HEK293 (cell line): Measurements from ENCODE around the gene TSHZ2.

Experiments used
- TCF7L2 ChIP-seq: IDR thresholded peaks from 2 replicates; pipeline ENCODE4 v1.6.1; 2011; ENCODE audit warnings: low read depth, mild to moderate bottlenecking, inconsistent platforms, low read length, moderate library complexity, borderline replicate concordance
- ZFP69B ChIP-seq: fragments of 450-650 bp; formaldehyde crosslinking; IDR thresholded peaks from 2 replicates; pipeline ENCODE4 v1.5.1; 2016; ENCODE audit warnings: missing biosample characterization, missing genetic modification characterization
- ZNF184 ChIP-seq: fragments of 450-650 bp; IDR thresholded peaks from 2 replicates; pipeline ENCODE4 v1.5.1; 2018; ENCODE audit warnings: missing biosample characterization, mild to moderate bottlenecking, missing genetic modification characterization
- ZNF510 ChIP-seq: fragments of 450-650 bp; formaldehyde crosslinking; IDR thresholded peaks from 2 replicates; pipeline ENCODE4 v1.5.1; 2018; ENCODE audit warnings: mild to moderate bottlenecking, missing genetic modification characterization, missing biosample characterization; ENCODE audit not compliant: insufficient replicate concordance
- ZNF561 ChIP-seq: fragments of 450-650 bp; IDR thresholded peaks from 2 replicates; pipeline ENCODE4 v1.5.1; 2018; ENCODE audit warnings: missing biosample characterization, missing genetic modification characterization, borderline replicate concordance
- TF ChIP-seq, protein P1 (sequence below): fragments of 450-650 bp; formaldehyde crosslinking; IDR thresholded peaks from 2 replicates; pipeline ENCODE4 v1.5.1; 2016; ENCODE audit warnings: missing biosample characterization, missing genetic modification characterization

DNA sequence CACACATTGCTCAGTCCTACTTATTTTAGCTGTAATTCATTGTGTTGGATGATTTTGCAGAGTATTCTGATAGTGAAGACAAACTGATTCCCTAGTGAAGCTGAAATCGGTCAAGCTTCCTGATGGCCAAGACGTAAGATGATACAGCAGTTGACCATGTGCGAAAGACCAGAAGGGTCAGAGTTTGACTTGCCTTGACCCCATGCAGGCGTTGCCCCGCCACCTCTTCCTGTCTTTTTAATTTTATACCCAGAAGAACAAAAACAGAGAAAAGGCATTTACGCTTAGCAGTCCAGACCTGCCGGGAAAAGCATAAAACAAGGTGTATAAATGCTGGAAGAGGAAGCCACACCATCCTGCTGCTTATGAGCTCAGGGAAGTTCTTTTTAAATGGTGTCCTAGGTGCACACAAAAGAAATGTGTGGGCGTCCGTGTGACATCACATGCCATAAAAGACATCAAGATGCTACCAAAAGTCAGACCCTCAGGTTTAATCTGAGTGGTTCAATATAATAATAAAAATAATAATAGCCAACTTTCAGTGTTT lies 32.2 kb downstream of the TSHZ2 start:
- no peak for TF ChIP-seq TCF7L2
- no peak for TF ChIP-seq ZNF184
- no peak for TF ChIP-seq ZNF510 (tag by site-specific recombination)
- TF ChIP-seq, protein P1, sequence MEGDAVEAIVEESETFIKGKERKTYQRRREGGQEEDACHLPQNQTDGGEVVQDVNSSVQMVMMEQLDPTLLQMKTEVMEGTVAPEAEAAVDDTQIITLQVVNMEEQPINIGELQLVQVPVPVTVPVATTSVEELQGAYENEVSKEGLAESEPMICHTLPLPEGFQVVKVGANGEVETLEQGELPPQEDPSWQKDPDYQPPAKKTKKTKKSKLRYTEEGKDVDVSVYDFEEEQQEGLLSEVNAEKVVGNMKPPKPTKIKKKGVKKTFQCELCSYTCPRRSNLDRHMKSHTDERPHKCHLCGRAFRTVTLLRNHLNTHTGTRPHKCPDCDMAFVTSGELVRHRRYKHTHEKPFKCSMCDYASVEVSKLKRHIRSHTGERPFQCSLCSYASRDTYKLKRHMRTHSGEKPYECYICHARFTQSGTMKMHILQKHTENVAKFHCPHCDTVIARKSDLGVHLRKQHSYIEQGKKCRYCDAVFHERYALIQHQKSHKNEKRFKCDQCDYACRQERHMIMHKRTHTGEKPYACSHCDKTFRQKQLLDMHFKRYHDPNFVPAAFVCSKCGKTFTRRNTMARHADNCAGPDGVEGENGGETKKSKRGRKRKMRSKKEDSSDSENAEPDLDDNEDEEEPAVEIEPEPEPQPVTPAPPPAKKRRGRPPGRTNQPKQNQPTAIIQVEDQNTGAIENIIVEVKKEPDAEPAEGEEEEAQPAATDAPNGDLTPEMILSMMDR (tag by site-specific recombination): no peak
- TF ChIP-seq ZNF561 (tag by site-specific recombination): no peak
- no peak for TF ChIP-seq ZFP69B (tag by site-specific recombination)
